NOMO-1 (cell line): ENCODE data around the gene KRT32.
"Not testable (repeated sequence)": the region's sequence is repeated elsewhere in the genome, so short reads cannot be mapped to it uniquely, and the experiment has no call there.

Source experiments
- DNase-seq, 2 experiments: peaks; one replicate each; lab custom pipeline; 2025; ENCODE audit not compliant: unreplicated experiment in 2 of 2; lab: John Stamatoyannopoulos, UW

KRT32 gene

GRCh38 chr17:41434005-41434404, 33.2 kb downstream of the KRT32 start:
- no peak for DNase-seq

DNA sequence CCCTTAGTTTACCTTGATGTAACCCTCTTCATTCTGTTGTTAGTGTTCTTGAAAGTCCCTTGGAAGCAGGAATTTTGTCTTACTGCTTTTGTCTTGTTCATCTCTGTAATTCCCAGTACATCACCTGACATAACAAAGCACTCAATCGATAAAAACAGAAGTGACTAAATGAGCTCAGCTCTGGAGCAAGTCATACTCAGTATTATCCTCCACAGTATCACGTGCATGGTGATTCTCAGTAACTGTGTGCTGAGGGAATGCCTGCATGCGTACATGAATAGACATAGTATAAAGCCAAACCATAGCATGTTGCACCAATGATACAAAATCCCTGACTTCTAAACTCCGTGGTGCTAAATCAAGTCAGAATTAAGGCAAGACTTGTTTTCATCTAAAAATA, 33.6 kb downstream of the KRT32 start:
- no peak for DNase-seq

- not testable (repeated sequence) for DNase-seq
Measured at GRCh38 chr17:41430376-41430775, 36.8 kb downstream of the KRT32 start.

GRCh38 chr17:41429667-41430066, 37.5 kb downstream of the KRT32 start:
- DNase-seq: no peak

DNA sequence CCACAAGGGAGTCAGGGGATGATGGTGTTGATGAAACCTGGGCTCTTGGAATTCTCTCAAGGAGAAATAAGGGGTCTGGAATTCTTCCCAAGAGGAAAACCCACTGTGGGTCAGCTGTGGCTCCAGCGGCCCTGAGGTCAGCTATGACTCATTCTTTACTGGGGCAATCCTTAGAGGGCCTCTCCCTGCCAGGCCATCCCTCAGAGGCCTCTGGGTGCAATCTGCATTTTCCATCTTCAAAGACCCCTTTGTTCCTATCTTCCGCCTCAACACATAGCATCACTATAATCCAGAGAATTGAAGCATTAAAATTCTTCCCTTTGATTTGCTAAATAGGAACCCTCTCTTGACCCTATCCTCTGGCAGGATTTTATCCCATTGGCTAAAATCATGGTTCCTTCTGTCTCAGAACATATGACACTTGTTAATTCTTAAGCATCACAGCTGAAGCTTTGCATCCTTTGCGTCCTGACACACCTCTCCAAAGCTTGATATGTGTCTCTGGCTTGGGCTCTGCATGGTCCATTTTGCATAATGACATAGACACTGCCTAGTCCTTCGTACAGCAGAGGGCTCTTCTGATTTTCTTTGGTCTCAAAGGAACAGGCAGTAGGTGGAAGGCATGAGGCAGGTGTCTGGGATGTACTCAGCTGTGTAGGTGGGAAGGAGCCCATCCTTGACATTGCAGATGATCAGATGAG, 38.4 kb downstream of the KRT32 start:
- no peak for DNase-seq

- no peak for DNase-seq
Measured at GRCh38 chr17:41424111-41424635, 43.0 kb downstream of the KRT32 start, which contains the start of gene KRT37. Gene KRT37 (minus strand): TSS chr17:41424585. CDS start chr17:41424523, 62 bp downstream.

- not testable (repeated sequence) for DNase-seq
Measured at GRCh38 chr17:41422586-41422985, 44.6 kb downstream of the KRT32 start.

DNA sequence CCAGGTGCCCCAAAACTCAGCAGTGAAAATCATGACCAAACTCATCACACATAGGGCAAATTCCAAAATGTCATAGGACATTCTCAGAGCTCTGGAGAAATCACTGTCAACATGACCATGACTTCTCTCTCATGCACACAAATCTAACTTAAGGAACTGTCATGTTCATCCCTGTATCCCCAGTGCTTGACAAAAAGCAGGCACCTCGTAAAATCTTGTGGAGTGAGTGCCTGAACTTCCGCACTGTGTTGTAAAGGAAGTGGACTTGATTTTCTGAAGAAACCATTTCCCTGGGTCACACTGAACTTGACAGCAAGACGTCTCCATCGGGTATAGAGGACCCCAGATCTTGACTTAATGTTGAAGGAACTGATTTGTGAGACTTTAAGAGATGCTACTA, 45.6 kb downstream of the KRT32 start:
- DNase-seq: no peak

GRCh38 chr17:41421116-41421515, 46.1 kb downstream of the KRT32 start:
- no peak for DNase-seq

DNA sequence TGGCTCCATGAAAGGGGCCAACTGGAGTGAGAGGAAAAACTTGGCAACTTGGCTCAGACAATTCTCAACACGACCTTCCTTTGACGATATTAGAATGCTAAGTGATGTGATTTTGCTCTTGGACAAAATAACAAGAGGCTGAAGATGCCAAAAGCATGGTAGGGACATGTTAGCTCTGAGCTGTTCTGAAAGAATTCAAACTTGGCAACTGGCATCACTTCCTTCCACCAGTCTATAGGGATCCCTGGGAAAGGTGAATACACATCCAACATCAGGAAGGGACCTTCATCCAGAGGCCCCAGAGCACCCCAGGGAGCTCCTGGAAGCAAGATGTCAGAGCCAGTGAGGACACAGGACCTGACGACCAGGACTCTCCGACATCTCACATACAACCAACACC, 47.1 kb downstream of the KRT32 start:
- no peak for DNase-seq

- DNase-seq: no peak
Measured at GRCh38 chr17:41419716-41420115, 47.5 kb downstream of the KRT32 start.

DNA sequence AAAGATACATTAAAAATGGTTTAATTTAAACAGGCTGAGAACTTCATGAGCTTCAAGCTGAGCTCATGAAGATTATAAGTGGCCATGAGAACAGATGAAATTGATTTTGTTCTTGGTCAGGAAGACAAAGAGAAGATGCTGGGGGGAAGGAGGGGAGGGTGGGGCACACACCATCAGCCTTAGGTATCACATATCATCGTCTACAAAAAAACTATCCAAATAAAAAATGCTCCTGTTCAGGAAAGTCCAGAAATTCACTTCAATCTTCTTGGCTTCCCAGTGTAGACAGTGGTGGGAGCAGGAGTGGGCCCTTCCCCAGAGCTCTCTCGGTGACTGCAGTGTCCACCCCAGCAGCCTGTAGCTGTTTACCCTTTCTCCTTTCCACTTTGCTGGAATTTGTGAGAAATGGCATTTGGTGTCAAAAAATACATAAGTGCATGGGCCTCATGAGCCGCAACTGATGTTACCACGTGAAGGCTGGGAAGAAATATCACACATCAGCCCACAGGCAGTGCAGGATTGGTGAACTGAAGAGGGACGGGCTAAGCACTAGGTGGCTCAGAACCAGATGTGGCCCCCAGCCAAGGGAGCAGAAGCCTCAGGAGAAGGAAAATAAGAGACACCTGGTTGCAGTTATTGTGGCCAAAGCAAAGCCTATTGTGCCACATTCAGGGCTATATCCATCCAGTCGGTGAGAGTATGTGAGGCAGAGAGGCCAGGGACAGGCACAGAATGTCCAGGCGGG, 48.9 kb downstream of the KRT32 start:
- no peak for DNase-seq

- peak; percentile 27 to 58 for DNase-seq
Measured at GRCh38 chr17:41417576-41418015, 49.6 kb downstream of the KRT32 start.

- no peak for DNase-seq
Measured at GRCh38 chr17:41417127-41417526, 50.1 kb downstream of the KRT32 start.

GRCh38 chr17:41416479-41416878, 50.7 kb downstream of the KRT32 start:
- DNase-seq: no peak

DNA sequence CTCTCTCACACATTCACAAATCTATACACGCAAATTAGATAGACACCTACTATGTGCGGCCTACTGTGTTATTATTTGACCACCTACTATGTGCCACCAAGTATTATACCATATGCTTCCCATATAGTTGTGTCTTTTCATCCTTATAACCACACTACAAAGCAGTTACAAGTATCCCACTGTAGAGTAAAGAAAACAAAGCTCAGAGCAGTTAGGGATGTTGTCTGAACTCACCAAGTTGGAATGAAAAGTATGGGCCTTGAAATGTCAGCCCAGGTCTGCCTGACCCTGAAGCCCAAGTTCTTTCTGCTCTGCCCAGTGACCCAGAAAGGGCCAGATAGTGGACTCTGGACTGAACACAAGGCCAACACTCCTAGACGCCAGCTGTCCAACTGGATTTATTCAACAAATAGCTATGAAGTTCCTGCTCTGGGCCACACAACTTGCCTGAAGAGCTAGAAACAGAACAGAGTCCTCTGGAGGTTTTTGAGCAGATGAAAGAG, 51.3 kb downstream of the KRT32 start:
- no peak for DNase-seq

- no peak for DNase-seq
Measured at GRCh38 chr17:41415411-41415810, 51.8 kb downstream of the KRT32 start.

DNA sequence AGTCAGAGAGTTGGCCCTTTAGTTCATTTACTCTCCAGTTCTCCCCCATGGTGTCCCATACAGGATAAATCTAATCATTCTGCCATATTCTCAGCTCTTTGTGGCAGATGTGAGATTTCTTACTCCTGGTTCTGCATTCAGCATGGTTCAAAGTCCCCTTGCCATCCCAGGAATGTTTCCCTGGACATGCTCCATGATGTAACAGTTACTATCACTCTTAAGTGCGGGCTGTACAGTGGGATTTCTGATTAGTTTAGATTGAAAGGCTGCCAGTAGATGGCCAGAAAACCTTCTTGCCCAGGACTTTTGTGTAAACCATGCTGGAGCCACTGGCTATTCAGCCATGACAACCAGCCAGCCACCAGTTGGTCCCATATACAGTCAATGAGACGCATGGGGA, 53.2 kb downstream of the KRT32 start:
- no peak for DNase-seq

GRCh38 chr17:41413353-41413957, 53.7 kb downstream of the KRT32 start:
- no peak for DNase-seq

- DNase-seq: no peak
Measured at GRCh38 chr17:41411072-41411840, 55.9 kb downstream of the KRT32 start.
